ENCODE results near the gene MMP24OS. TPM values are rescaled to one million over a fixed set of nuclear protein-coding genes. Genes with fewer than 3 reads are reported as not detected.
A peak's percentile ranks its signal among the peaks of the same experiment; 100 is the strongest.
"Not testable (repeated sequence)": the region's sequence is repeated elsewhere in the genome, so short reads cannot be mapped to it uniquely, and the experiment has no call there.

MMP24OS gene
- total RNA-seq: 63.4 TPM
- long read RNA-seq, transcript MMP24OS-201 (2 exons, 867 nt): major isoform, 10 of 30 reads
- long read RNA-seq, partial matches to known transcripts: 6 of 30 reads
- long read RNA-seq, other reads (novel, unspliced or antisense): 9 of 30 reads

- intact Hi-C loops (cut with DNase I): no loop called here
- DNase-seq (ENCODE audit: low spot score): peak; percentile 97
Measured at GRCh38 chr20:35277531-35278395, at the start of gene MMP24OS. Gene MMP24OS, minus strand, starts transcription at chr20:35278122. Its CDS starts 193 bp downstream, at chr20:35277929.

GRCh38 chr20:35327074-35327976 lies 49.4 kb upstream of the MMP24OS start:
- DNase-seq (ENCODE audit: low spot score): no peak
- intact Hi-C loops (cut with DNase I): no loop called here

GRCh38 chr20:35326740-35327073 lies 48.8 kb upstream of the MMP24OS start:
- no peak for DNase-seq (ENCODE audit: low spot score)
- intact Hi-C loops (cut with DNase I): no loop called here

GRCh38 chr20:35326021-35326739 lies 48.3 kb upstream of the MMP24OS start:
- intact Hi-C loops (cut with DNase I): no loop called here
- no peak for DNase-seq (ENCODE audit: low spot score)

GRCh38 chr20:35325401-35325800 lies 47.5 kb upstream of the MMP24OS start:
- intact Hi-C loops (cut with DNase I): no loop called here

GRCh38 chr20:35320396-35321126 lies 42.6 kb upstream of the MMP24OS start:
- no peak for DNase-seq (ENCODE audit: low spot score)
- intact Hi-C loops (cut with DNase I): no loop called here

More at GRCh38 chr20:35325401-35325800, 47.5 kb upstream of the MMP24OS start:
- no peak for DNase-seq (ENCODE audit: low spot score)

- no peak for DNase-seq (ENCODE audit: low spot score)
- intact Hi-C loops (cut with DNase I): no loop called here
Measured at GRCh38 chr20:35319871-35320197, 41.9 kb upstream of the MMP24OS start.

- no peak for DNase-seq (ENCODE audit: low spot score)
- intact Hi-C loops (cut with DNase I): no loop called here
Measured at GRCh38 chr20:35319192-35319870, 41.4 kb upstream of the MMP24OS start.

- DNase-seq (ENCODE audit: low spot score): no peak
- intact Hi-C loops (cut with DNase I): no loop called here
Measured at GRCh38 chr20:35318502-35319157, 40.7 kb upstream of the MMP24OS start.

- no peak for DNase-seq (ENCODE audit: low spot score)
- intact Hi-C loops (cut with DNase I): no loop called here
Measured at GRCh38 chr20:35317416-35318210, 39.7 kb upstream of the MMP24OS start.

- no peak for DNase-seq (ENCODE audit: low spot score)
- intact Hi-C loops (cut with DNase I): no loop called here
Measured at GRCh38 chr20:35316086-35316485, 38.2 kb upstream of the MMP24OS start.

- DNase-seq (ENCODE audit: low spot score); intact Hi-C loops (cut with DNase I): not testable (repeated sequence)
Measured at GRCh38 chr20:35315632-35316020, 37.7 kb upstream of the MMP24OS start.

- intact Hi-C loops (cut with DNase I): no loop called here
- DNase-seq (ENCODE audit: low spot score): no peak
Measured at GRCh38 chr20:35314816-35315631, 37.1 kb upstream of the MMP24OS start.

- no peak for DNase-seq (ENCODE audit: low spot score)
- intact Hi-C loops (cut with DNase I): no loop called here
Measured at GRCh38 chr20:35312318-35312717, 34.4 kb upstream of the MMP24OS start.

GRCh38 chr20:35311822-35312221 lies 33.9 kb upstream of the MMP24OS start:
- DNase-seq (ENCODE audit: low spot score): no peak
- intact Hi-C loops (cut with DNase I): no loop called here

GRCh38 chr20:35311409-35311808 lies 33.5 kb upstream of the MMP24OS start:
- no peak for DNase-seq (ENCODE audit: low spot score)
- intact Hi-C loops (cut with DNase I): no loop called here
